Mammary epithelial cell (primary cell): Measurements from ENCODE around the gene SDCBP2.

ENCODE experiments used
- EZH2 ChIP-seq: IDR thresholded peaks from 2 replicates; pipeline ENCODE4 v1.6.1; 2012; ENCODE audit warnings: low read length, inconsistent platforms, borderline replicate concordance
- TF ChIP-seq, protein P1 (sequence below), 2 donors: IDR thresholded peaks in 1 of 2; conservative IDR thresholded peaks in 1 of 2; 2 replicates each; pipeline ENCODE4 v1.5.1; 2011 to 2012; ENCODE audit warnings: inconsistent platforms in 2 of 2, low read length in 2 of 2, mild to moderate bottlenecking in 2 of 2, control low read depth in 1 of 2, low read depth in 1 of 2; ENCODE audit not compliant: insufficient read depth in 1 of 2; ENCODE audit errors: extremely low read depth in 1 of 2

DNA sequence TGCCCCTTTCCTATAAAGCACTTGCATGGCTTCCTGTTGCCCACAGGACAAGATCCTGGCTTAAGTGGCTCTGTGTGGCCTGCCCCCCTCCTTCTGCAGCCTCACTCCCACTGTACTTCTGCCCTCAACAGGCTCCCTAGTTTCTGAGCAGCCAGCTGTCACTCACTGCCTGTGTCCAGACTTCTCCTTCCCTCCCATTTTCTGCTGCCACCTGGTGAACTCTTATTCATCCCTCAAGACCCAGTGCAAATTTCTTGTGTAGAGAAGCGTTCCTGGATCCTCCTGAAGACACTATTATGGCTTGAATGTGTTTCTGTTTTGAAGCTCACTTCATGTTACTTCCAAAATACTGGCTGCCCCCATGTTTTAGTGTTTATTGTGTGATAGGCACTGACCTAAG lies 36.3 kb downstream of the SDCBP2 start:
- TF ChIP-seq, protein P1, sequence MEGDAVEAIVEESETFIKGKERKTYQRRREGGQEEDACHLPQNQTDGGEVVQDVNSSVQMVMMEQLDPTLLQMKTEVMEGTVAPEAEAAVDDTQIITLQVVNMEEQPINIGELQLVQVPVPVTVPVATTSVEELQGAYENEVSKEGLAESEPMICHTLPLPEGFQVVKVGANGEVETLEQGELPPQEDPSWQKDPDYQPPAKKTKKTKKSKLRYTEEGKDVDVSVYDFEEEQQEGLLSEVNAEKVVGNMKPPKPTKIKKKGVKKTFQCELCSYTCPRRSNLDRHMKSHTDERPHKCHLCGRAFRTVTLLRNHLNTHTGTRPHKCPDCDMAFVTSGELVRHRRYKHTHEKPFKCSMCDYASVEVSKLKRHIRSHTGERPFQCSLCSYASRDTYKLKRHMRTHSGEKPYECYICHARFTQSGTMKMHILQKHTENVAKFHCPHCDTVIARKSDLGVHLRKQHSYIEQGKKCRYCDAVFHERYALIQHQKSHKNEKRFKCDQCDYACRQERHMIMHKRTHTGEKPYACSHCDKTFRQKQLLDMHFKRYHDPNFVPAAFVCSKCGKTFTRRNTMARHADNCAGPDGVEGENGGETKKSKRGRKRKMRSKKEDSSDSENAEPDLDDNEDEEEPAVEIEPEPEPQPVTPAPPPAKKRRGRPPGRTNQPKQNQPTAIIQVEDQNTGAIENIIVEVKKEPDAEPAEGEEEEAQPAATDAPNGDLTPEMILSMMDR (conservative IDR thresholded peaks at IDR 0.05 in 1 of 2, IDR thresholded peaks at IDR 0.05 in 1 of 2; ENCODE audit: extremely low read depth in 1 of 2, insufficient read depth in 1 of 2, low read depth in 1 of 2, low read length in 2 of 2) = no peak
- no peak for TF ChIP-seq EZH2
